PFSK-1 (cell line): ENCODE results near the gene ADD2.

ENCODE experiments used
- POLR2AphosphoS5 ChIP-seq: IDR thresholded peaks from 2 replicates; pipeline ENCODE4 v1.6.1; 2012; ENCODE audit warnings: low read depth, mild to moderate bottlenecking, control low read depth, low read length, moderate library complexity
- TF ChIP-seq, protein P1 (sequence below), 2 experiments: IDR thresholded peaks; 2 replicates each; pipeline versions ENCODE4 v1.6.1 to v1.8.0; 2011 to 2012; ENCODE audit warnings: low read depth in 2 of 2, low read length in 2 of 2, control low read depth in 1 of 2, inconsistent platforms in 1 of 2, mild to moderate bottlenecking in 1 of 2, moderate library complexity in 1 of 2; ENCODE audit not compliant: insufficient read depth in 1 of 2

DNA sequence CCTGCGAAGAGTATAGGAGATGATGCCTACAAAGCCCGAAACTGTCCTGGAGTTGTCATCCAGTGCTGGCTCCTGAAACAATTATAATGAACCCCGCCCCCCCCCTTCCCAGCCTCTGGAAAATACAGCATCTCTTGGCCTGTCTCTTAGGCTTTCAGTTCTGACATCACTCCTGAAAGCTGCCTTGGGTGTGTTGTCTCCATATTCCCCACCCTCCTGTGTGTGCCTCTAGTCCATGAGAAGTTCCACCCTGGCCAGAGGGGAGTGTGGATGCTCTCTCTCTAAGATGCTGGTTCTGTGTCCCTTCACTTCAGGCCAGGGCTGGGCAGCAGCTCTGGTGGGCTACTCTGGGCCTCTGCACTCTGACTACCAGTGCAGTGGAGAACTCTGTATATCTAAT is 155.4 kb downstream of the ADD2 start:
- no peak for TF ChIP-seq POLR2AphosphoS5
- TF ChIP-seq, protein P1, sequence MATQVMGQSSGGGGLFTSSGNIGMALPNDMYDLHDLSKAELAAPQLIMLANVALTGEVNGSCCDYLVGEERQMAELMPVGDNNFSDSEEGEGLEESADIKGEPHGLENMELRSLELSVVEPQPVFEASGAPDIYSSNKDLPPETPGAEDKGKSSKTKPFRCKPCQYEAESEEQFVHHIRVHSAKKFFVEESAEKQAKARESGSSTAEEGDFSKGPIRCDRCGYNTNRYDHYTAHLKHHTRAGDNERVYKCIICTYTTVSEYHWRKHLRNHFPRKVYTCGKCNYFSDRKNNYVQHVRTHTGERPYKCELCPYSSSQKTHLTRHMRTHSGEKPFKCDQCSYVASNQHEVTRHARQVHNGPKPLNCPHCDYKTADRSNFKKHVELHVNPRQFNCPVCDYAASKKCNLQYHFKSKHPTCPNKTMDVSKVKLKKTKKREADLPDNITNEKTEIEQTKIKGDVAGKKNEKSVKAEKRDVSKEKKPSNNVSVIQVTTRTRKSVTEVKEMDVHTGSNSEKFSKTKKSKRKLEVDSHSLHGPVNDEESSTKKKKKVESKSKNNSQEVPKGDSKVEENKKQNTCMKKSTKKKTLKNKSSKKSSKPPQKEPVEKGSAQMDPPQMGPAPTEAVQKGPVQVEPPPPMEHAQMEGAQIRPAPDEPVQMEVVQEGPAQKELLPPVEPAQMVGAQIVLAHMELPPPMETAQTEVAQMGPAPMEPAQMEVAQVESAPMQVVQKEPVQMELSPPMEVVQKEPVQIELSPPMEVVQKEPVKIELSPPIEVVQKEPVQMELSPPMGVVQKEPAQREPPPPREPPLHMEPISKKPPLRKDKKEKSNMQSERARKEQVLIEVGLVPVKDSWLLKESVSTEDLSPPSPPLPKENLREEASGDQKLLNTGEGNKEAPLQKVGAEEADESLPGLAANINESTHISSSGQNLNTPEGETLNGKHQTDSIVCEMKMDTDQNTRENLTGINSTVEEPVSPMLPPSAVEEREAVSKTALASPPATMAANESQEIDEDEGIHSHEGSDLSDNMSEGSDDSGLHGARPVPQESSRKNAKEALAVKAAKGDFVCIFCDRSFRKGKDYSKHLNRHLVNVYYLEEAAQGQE (IDR thresholded peaks at IDR 0.05; ENCODE audit: insufficient read depth in 1 of 2, low read depth in 2 of 2, low read length in 2 of 2): no peak
